MG63 (cell line): ENCODE data around the gene EHD3. TPM values are rescaled to one million over a fixed set of nuclear protein-coding genes. Genes with fewer than 3 reads are reported as not detected.

Source experiments
- DNase-seq: peaks from one replicate; pipeline ENCODE4 v3.0.0-alpha.2; 2020
- H3K27me3 ChIP-seq: fragments of 250-450 bp; sonication (Bioruptor Pico); 2 replicates; pipeline ENCODE4 v1.5.1; 2020; ENCODE audit warnings: mild to moderate bottlenecking, moderate library complexity
- H3K36me3 ChIP-seq: fragments of 250-450 bp; sonication (Bioruptor Pico); 2 replicates; pipeline ENCODE4 v1.5.1; 2020; ENCODE audit warnings: mild to moderate bottlenecking, moderate library complexity
- H3K4me3 ChIP-seq: fragments of 250-450 bp; sonication (Bioruptor Pico); 2 replicates; pipeline ENCODE4 v1.5.1; 2020; ENCODE audit warnings: mild to moderate bottlenecking, moderate library complexity
- H3K9me3 ChIP-seq: fragments of 250-450 bp; sonication (Bioruptor Pico); 2 replicates; pipeline ENCODE4 v1.5.1; 2020; ENCODE audit warnings: mild to moderate bottlenecking, moderate library complexity
- total RNA-seq: library from RNA; depleted of rRNA; stranded (reverse); fragments of >200 nt; shearing (Covaris generic); gene quantifications from 2 replicates; pipeline ENCODE4 v1.2.3, GENCODE V29; 2014; ENCODE audit warnings: low replicate concordance; rRNA removed

Gene EHD3
- total RNA-seq, 1 experiment from 2014 or later: 0.30 TPM

DNA sequence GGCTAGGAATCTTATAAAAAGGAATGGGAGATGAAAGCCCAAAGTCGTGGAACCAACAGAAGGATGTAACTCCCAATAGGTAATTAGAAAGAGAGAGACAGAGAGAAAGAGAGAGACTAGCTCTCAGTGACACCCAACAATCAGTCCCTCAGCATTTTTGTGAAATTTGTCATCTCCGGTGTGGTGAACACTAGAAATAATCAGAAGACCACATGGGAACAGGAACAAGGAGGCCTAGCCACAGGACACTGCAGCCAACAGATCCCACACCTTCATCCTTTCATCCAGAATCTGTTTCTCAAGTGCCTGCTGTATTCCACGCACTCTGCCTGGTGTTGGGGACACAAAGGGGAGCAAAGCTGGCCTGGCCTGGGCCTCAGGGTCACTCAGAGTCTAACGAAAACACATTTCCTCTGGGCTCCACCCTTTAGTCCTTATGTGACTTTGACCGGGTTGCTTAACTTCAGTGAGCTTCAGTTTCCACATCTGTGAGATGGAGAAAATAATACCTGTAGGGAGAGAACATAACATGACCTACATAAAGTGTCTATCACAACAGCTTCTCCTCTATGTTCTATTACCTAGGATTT is 53.1 kb downstream of the EHD3 start:
- no peak for DNase-seq
- Histone ChIP-seq H3K4me3 (no peak overlapping the region), H3K9me3 (no peaks in the 10 kb centered on the region), H3K27me3 (no peaks in the 10 kb centered on the region), H3K36me3 (no peaks in the 10 kb centered on the region)

DNA sequence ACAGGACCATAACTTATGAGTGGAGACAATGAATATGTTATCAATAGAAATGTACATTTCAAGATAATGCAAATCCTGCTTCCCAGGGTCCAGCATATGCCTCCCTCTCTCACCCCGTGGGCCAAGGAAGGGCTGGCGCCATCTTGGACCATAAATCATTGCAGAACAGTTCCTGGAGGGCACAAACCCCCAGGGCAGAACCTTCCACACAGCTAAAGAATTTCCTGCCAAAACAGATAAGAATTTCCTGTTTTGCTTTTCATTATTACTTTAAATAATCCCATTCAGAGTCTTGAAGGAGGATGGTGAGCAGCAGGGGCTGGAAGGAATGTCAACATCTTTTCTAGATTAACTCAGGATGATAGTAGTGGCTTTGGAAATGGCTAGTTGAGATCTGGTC is 53.7 kb downstream of the EHD3 start:
- no peak for DNase-seq
- no peaks in the 10 kb centered on the region for H3K9me3 ChIP-seq

DNA sequence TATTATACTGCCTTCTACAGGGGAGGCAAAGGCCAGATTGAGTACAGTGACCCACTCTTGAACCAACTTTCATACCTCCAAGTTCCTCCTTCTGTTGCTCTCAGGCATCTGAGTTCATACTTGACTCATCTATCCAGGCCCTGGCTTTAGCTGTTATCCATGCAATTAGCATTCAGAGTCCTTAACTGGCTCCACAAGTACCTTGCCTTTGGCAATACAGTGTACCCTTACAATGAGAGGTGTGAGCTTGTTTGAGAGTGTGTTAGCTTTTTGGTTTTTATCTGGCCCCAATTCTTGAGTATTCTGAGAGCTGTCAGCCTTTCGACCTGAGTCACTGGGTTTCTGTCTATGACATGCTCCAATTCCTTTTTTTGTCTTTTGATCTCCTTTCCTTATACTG is 60.2 kb downstream of the EHD3 start:
- Histone ChIP-seq H3K27me3 (no peaks in the 10 kb centered on the region), H3K36me3 (no peaks in the 10 kb centered on the region), H3K9me3 (no peaks in the 10 kb centered on the region), H3K4me3 (no peak overlapping the region)
- no peak for DNase-seq

More for the DNA sequence above, 53.7 kb downstream of the EHD3 start:
- H3K36me3 ChIP-seq: no peaks in the 10 kb centered on the region
- no peak overlapping the region for H3K4me3 ChIP-seq
- H3K27me3 ChIP-seq: no peaks in the 10 kb centered on the region

DNA sequence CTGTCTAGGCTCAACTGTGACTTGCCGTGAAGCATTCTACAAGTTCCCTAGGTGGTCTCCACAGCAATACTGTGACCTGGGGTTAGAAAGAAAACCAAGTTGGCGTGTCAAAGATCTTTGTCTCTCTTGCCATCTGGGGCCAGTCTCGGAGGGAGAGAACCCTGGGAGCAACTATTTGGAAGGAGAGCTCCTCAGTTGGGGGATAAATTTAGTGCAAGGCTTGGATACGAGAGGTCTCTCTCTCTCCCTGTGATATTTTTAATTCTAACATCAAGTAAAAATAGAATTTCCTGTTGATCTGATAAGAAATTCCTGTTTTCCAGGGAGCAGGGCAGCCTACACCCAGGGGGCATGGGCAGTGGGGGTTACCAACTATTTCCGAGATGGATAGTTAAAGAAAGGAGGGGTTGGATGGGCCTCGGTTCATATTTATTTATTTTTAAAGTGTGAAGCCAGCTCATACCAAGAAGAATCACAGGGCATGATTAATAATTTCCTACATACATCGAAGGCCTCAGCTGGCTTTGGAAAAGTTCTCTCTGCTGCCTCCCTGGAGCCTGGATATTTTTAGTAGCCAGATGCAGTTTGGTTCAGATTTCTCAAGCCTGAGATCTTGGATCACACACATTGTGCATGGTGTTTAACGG is 62.8 kb downstream of the EHD3 start:
- H3K4me3 ChIP-seq: no peak overlapping the region
- H3K27me3 ChIP-seq: no peaks in the 10 kb centered on the region
- DNase-seq: no peak
- H3K36me3 ChIP-seq: no peaks in the 10 kb centered on the region
- no peaks in the 10 kb centered on the region for H3K9me3 ChIP-seq

DNA sequence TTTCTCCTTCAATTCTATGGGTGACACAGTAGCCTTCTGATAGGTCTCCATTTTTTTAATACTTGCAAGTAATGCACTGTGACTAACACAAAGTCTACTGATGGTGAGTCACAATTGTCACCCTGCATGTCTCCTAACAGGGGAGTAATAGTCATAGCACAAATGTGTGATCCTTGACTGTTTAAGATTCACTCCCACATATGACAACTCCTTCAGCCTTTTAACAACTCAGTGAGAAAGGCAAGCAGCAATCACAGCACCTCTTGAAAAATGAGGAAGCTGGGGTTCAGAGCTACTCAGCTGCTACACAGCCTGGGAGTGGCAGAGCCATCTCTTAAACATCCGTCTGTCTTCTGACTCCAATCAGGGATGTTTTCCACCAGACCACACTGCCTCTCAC is 63.8 kb downstream of the EHD3 start:
- Histone ChIP-seq H3K4me3 (no peak overlapping the region), H3K36me3 (no peaks in the 10 kb centered on the region), H3K9me3 (no peaks in the 10 kb centered on the region), H3K27me3 (no peaks in the 10 kb centered on the region)
- no peak for DNase-seq

DNA sequence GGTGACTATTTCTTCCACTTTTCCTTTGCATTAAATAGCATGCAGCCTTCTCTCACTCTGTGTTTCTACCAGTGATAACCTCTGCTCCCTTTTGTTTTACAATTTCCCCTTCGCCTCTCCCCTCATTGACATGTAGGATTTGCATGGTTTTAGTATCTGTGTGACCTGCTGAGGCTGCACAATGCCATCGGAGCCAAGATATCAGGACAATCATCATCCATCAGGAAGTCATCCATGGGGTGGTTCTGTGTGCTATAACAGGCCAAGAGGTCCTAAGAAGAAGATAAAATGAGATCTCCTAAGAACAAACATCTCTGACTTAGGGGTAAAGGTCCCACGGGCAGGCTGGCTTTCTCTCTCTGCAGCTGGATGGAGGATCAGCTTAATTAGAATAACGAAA is 65.6 kb downstream of the EHD3 start:
- no peaks in the 10 kb centered on the region for H3K9me3 ChIP-seq
- no peak for DNase-seq

DNA sequence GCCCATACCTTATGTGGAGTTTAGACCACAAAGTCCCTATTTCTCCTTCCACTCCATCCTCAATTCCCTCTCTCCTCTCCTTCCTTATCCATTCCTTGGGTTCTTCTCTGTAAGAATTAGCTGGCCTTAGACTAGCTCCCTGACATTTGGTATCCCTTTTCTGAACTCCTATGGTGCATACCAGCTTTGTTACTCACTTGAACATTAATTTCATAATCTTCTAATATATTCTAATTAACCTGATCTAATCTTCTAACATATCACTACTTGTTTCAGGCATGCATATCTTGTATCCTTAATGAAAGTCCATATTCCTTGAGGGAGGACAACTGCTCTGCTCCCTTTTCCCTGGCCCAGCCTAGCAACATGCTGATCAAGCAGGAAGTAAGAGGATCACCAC is 66.4 kb downstream of the EHD3 start:
- no peaks in the 10 kb centered on the region for H3K27me3 ChIP-seq
- no peaks in the 10 kb centered on the region for H3K36me3 ChIP-seq
- no peak for DNase-seq
- H3K9me3 ChIP-seq: no peaks in the 10 kb centered on the region
- H3K4me3 ChIP-seq: no peak overlapping the region

More for the DNA sequence above, 65.6 kb downstream of the EHD3 start:
- Histone ChIP-seq H3K36me3 (no peaks in the 10 kb centered on the region), H3K27me3 (no peaks in the 10 kb centered on the region), H3K4me3 (no peak overlapping the region)

DNA sequence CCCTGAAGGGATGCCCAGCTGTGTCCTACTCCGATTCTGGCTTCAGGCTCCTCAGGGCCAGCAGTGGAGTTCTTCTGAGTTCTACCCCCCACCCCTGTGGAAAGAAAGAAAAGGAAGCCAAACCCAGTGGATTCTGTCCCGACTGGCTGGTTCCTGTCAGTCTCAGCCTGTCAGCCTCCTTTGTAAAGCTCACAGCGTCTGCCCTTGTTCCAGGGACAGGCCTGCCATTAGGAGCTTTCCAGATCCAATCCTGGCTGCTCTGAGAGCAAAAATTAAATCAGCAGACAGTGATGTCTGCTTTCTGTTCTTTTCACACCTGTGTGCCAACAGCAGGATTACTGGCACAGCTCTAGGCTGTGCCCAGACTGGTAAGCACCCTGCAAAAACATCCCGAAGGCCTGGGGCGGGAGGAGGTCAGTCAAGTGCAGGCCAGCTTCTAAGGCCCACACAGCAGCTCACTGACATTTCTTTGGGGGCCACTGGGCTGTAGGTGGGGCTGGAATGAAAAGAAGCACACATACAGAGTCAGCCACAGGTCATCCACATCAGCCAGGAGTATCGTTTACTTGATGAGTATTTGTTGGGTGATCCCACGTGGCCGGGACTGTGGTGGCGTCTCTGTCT is 69.1 kb downstream of the EHD3 start:
- Histone ChIP-seq H3K4me3 (no peak overlapping the region), H3K9me3 (no peaks in the 10 kb centered on the region), H3K36me3 (no peaks in the 10 kb centered on the region), H3K27me3 (0 out of 2 replicates have a peak, but pooled peaks cover under 1% of the 10 kb centered on the region)
- DNase-seq: no peak

DNA sequence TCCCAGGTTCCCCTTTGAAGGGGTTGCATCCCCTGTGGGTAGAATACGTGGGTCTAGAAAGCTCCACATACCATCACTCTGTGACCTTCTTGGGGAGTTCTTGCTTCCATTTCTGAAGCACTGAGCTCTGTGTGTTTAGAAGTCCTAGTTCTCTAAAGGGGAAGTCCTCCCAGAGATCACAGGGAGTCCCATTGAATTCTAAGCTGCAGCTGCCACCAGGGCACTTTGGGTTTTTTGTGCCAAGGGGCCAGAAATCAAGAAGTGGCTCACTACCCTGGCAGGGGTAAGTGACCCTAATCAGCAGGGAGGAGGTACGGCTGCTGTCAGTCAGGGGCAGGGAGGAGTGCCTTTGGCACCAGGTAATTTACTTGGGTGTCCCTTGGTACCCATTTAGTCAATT is 70.9 kb downstream of the EHD3 start:
- Histone ChIP-seq H3K9me3 (no peaks in the 10 kb centered on the region), H3K4me3 (no peak overlapping the region), H3K36me3 (no peaks in the 10 kb centered on the region), H3K27me3 (0 out of 2 replicates have a peak, but pooled peaks cover 4% of the 10 kb centered on the region)
- DNase-seq: no peak

DNA sequence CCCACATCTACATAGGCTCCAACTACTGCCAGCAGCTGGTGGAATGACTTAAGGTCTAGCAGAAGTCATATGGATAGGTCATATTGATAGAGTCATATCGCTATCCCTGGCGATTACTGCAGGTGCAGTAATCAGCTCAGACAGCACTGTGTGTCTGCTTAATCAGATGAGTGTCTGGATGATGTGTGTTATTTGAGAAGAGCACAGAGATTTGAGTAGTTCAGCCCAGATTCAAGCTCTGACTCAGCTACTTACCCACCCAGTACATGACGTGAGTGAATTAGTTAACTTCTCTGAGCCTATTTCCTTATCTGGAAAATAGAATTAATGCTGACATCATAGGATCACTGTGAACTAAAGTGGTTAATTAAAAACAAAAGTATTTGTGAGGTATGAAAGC is 78.9 kb downstream of the EHD3 start:
- Histone ChIP-seq H3K9me3 (no peaks in the 10 kb centered on the region), H3K27me3 (0 out of 2 replicates have a peak, but pooled peaks cover 4% of the 10 kb centered on the region), H3K36me3 (no peaks in the 10 kb centered on the region), H3K4me3 (no peak overlapping the region)
- no peak for DNase-seq

DNA sequence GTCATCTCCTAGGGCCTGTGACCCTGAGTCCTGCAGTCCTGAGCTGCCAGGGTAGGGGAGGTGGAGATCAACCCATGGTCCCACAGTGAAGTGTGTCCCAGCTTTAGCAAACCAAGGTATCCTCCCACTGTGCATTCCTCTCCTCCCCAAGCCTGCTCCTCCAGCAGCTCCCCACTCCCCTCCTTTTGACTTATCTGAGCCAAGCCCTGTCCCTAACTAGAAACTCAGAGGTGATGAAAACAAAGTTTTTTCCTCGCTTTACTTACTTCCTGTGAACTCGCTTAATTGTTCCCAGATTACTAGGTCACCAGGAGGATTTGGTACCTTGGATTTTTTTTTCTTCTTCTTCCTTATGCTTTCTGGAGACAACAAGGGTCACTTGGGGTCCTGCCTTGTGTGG is 80.8 kb downstream of the EHD3 start:
- H3K4me3 ChIP-seq: no peak overlapping the region
- no peaks in the 10 kb centered on the region for H3K27me3 ChIP-seq
- DNase-seq: no peak
- no peaks in the 10 kb centered on the region for H3K36me3 ChIP-seq
- H3K9me3 ChIP-seq: no peaks in the 10 kb centered on the region

DNA sequence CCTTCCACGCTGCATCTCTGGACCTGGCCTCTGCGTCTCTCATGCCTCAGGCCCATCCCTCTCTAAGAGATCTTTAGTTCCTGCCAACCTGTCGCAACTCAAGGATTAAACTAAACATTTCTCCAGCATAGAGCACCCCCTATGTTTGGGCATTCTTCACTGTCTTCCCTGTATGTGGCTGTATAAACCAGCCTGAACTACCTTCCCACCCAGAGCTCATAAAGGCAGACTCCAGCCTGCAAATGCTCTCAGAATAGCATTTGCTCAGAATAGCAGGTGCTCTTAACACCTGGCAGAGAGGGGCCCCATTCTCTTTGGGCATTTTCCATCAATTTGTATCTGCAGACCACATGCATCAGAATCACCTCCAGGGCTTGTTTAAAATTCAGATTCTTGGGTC is 83.4 kb downstream of the EHD3 start:
- Histone ChIP-seq H3K36me3 (no peaks in the 10 kb centered on the region), H3K27me3 (no peaks in the 10 kb centered on the region), H3K4me3 (no peak overlapping the region), H3K9me3 (no peaks in the 10 kb centered on the region)
- DNase-seq: no peak

DNA sequence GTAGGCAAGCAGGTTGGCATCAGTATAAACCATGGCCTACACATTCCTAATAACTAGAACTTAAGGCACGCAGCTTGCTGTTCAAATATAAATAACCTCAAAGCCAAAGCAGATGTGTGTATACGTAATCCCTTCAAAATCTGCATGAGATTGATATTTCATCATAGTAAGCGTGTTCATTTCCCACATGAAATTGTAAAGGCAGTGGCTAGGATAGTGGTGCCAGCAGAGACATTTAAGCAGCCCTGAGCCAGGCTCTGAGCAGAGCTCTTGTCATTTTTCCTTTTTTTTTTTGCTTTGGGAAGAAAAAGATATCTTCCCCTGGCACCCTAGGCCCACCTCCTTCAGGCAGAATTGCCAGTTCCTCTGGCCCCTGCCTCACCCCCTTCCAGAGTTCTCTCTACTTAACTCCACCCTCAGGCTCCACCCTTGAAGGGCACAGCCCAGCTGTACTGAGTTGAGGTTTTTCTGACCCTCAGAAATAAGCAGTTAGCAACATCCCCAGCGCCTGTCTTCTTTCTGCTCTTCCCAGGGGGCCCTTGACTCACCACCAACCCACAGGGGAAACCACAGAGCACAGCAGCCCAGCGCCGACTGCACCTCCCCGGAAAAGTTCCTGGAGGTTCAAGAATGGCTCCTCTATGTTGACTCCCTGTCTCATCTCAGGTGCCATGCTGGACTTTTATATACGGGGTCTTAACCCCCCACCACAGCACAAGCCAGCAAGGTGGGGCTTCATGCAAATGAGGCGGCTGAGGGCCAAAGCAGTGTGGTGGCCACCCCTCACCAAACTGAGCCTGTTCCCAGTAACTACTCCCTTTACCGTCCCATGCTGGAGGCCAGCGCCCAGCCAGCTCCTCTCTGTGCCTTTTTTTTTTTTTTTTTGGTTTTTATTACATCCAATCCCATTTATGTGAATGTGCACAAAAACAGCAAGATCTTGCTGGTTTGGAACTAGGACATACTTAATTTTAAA is 84.7 kb downstream of the EHD3 start:
- H3K9me3 ChIP-seq: no peaks in the 10 kb centered on the region
- H3K4me3 ChIP-seq: no peak overlapping the region
- DNase-seq: peak; percentile 88

More for the DNA sequence above, 84.7 kb downstream of the EHD3 start:
- H3K36me3 ChIP-seq: no peaks in the 10 kb centered on the region
- no peaks in the 10 kb centered on the region for H3K27me3 ChIP-seq

Other genes starting within 250 kb of the EHD3 start
- 3.9 and 6.3 TPM in 2 replicates for gene GALNT14, start 95.7 kb upstream of the EHD3 start, total RNA-seq
- gene CAPN14, start 16.6 kb upstream of the EHD3 start, total RNA-seq: not detected in 2 replicates
- 0.69 TPM in 1 of 2 replicates, not detected in the other for gene XDH, start 180.6 kb downstream of the EHD3 start, total RNA-seq